ENCODE data around the gene GLB1L3. TPM values are rescaled to one million over a fixed set of nuclear protein-coding genes. Genes with fewer than 3 reads are reported as not detected.

The GLB1L3 gene
- total RNA-seq, 2 donors from 2014 or later: 2.3 to 7.1 TPM

GRCh38 chr11:134231958-134232659 is 44.1 kb upstream of the GLB1L3 start:
- H3K4me1 Mint-ChIP-seq: peaks cover 12% of the 10 kb centered on the region
- WGBS, 2 experiments (ENCODE audit: insufficient coverage in 1 of 2, insufficient read length in 1 of 2): 72 to 83% methylated on average over 8 to 10 of the region's 10 CpGs

GRCh38 chr11:134233729-134234179 is 42.4 kb upstream of the GLB1L3 start:
- WGBS, 2 experiments (ENCODE audit: insufficient coverage in 1 of 2, insufficient read length in 1 of 2): 93 to 95% methylated on average over 2 to 3 of the region's 4 CpGs
- no peak for DNase-seq
- H3K9me3 ChIP-seq (ENCODE audit: control insufficient read depth, low read length): no peaks in the 10 kb centered on the region
- no peak overlapping the region for H3K4me3 ChIP-seq (ENCODE audit: low read length)
- H3K9me3 Mint-ChIP-seq: no peaks in the 10 kb centered on the region
- H3K4me1 Mint-ChIP-seq: peaks cover 15% of the 10 kb centered on the region
- H3K36me3 ChIP-seq (ENCODE audit: control insufficient read depth, insufficient read depth, low read length): peaks cover 6% of the 10 kb centered on the region
- no peak overlapping the region for H3K27ac Mint-ChIP-seq
- H3K4me1 ChIP-seq (ENCODE audit: control insufficient read depth, insufficient read depth, low read length): no peaks in the 10 kb centered on the region
- H3K36me3 Mint-ChIP-seq (ENCODE audit: low read depth): peaks cover 15% of the 10 kb centered on the region
- H3K27me3 Mint-ChIP-seq (ENCODE audit: insufficient read depth): no peaks in the 10 kb centered on the region
- no peaks in the 10 kb centered on the region for H3K27me3 ChIP-seq (ENCODE audit: control insufficient read depth, insufficient read depth, low read length, poor library complexity, severe bottlenecking)
- H3K4me3 Mint-ChIP-seq: no peak overlapping the region
- no peak overlapping the region for H3K9ac ChIP-seq (ENCODE audit: extremely low read depth, low read length, poor library complexity, severe bottlenecking)
- no peak overlapping the region for H3K27ac ChIP-seq (ENCODE audit: low read depth, low read length)
- TF ChIP-seq, protein P1, sequence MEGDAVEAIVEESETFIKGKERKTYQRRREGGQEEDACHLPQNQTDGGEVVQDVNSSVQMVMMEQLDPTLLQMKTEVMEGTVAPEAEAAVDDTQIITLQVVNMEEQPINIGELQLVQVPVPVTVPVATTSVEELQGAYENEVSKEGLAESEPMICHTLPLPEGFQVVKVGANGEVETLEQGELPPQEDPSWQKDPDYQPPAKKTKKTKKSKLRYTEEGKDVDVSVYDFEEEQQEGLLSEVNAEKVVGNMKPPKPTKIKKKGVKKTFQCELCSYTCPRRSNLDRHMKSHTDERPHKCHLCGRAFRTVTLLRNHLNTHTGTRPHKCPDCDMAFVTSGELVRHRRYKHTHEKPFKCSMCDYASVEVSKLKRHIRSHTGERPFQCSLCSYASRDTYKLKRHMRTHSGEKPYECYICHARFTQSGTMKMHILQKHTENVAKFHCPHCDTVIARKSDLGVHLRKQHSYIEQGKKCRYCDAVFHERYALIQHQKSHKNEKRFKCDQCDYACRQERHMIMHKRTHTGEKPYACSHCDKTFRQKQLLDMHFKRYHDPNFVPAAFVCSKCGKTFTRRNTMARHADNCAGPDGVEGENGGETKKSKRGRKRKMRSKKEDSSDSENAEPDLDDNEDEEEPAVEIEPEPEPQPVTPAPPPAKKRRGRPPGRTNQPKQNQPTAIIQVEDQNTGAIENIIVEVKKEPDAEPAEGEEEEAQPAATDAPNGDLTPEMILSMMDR (conservative IDR thresholded peaks at IDR 0.05): no peak

More at GRCh38 chr11:134231958-134232659, 44.1 kb upstream of the GLB1L3 start:
- Mint-ChIP-seq H3K36me3 (ENCODE audit: low read depth) (peaks cover 6% of the 10 kb centered on the region), H3K9me3 (no peaks in the 10 kb centered on the region), H3K27me3 (ENCODE audit: insufficient read depth) (no peaks in the 10 kb centered on the region), H3K4me3 (no peak overlapping the region), H3K27ac (no peak overlapping the region)
- DNase-seq: no peak
- Histone ChIP-seq H3K4me3 (ENCODE audit: low read length) (no peak overlapping the region), H3K36me3 (ENCODE audit: control insufficient read depth, insufficient read depth, low read length) (peaks cover 10% of the 10 kb centered on the region), H3K27me3 (ENCODE audit: control insufficient read depth, insufficient read depth, low read length, poor library complexity, severe bottlenecking) (no peaks in the 10 kb centered on the region), H3K4me1 (ENCODE audit: control insufficient read depth, insufficient read depth, low read length) (no peaks in the 10 kb centered on the region), H3K9ac (ENCODE audit: extremely low read depth, low read length, poor library complexity, severe bottlenecking) (no peak overlapping the region), H3K27ac (ENCODE audit: low read depth, low read length) (no peak overlapping the region), H3K9me3 (ENCODE audit: control insufficient read depth, low read length) (no peaks in the 10 kb centered on the region)
- TF ChIP-seq, protein P1 (conservative IDR thresholded peaks at IDR 0.05): no peak

DNA sequence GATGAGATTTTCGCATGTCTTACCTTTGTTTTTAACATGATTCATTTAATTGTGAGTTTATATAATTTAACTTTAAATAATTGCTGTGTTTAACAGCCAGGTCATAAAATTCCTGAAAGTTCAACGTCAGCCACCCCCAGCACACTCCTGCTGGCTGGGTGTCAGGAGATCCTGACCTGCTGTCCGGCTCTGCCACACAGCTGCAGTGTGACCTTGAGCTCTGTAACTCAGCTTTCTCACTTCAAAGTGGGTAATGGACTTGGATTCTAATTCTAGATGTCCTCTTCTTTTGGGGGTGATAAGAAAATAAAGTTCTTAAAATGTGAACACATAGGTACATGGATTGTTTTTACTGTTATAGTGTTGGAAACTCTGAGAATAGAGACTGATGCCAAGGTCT is 40.8 kb upstream of the GLB1L3 start:
- TF ChIP-seq, protein P1 (conservative IDR thresholded peaks at IDR 0.05): no peak
- DNase-seq: no peak
- no peaks in the 10 kb centered on the region for H3K9me3 Mint-ChIP-seq
- H3K36me3 Mint-ChIP-seq (ENCODE audit: low read depth): peaks cover 25% of the 10 kb centered on the region
- H3K27me3 Mint-ChIP-seq (ENCODE audit: insufficient read depth): no peaks in the 10 kb centered on the region
- H3K27ac Mint-ChIP-seq: no peak overlapping the region
- Histone ChIP-seq H3K27ac (ENCODE audit: low read depth, low read length) (no peak overlapping the region), H3K27me3 (ENCODE audit: control insufficient read depth, insufficient read depth, low read length, poor library complexity, severe bottlenecking) (no peaks in the 10 kb centered on the region), H3K4me1 (ENCODE audit: control insufficient read depth, insufficient read depth, low read length) (no peaks in the 10 kb centered on the region), H3K9ac (ENCODE audit: extremely low read depth, low read length, poor library complexity, severe bottlenecking) (no peak overlapping the region), H3K4me3 (ENCODE audit: low read length) (no peak overlapping the region), H3K9me3 (ENCODE audit: control insufficient read depth, low read length) (no peaks in the 10 kb centered on the region), H3K36me3 (ENCODE audit: control insufficient read depth, insufficient read depth, low read length) (peaks cover 19% of the 10 kb centered on the region)
- H3K4me1 Mint-ChIP-seq: peaks cover 11% of the 10 kb centered on the region
- no peak overlapping the region for H3K4me3 Mint-ChIP-seq
- WGBS, 2 experiments (ENCODE audit: insufficient coverage in 1 of 2, insufficient read length in 1 of 2): 100% methylated on average over 1 to 2 of the region's 3 CpGs

All from endodermal cell (in vitro differentiated cells).